Nephron (organoid): ENCODE data around the gene EDN2.
A peak's percentile ranks its signal among the peaks of the same experiment; 100 is the strongest.

Experiments
- H3K27ac Mint-ChIP-seq, 3 experiments: 2 replicates each; pipeline ENCODE4 v1.8.0; 2020; ENCODE audit warnings: mixed read lengths in 3 of 3, mild to moderate bottlenecking in 2 of 3, moderate library complexity in 1 of 3
- H3K27me3 Mint-ChIP-seq: 2 replicates; pipeline ENCODE4 v1.8.0; 2021; ENCODE audit warnings: low read depth, mild to moderate bottlenecking, moderate library complexity, mixed read lengths
- H3K36me3 Mint-ChIP-seq: 2 replicates; pipeline ENCODE4 v1.8.0; 2020; ENCODE audit warnings: low read depth, mixed read lengths
- H3K4me1 Mint-ChIP-seq: 2 replicates; pipeline ENCODE4 v1.8.0; 2020; ENCODE audit warnings: mixed read lengths
- H3K4me3 Mint-ChIP-seq, 3 experiments: 2 replicates each; pipeline ENCODE4 v1.8.0; 2020; ENCODE audit warnings: mild to moderate bottlenecking in 3 of 3, mixed read lengths in 3 of 3, moderate library complexity in 2 of 3
- H3K9me3 Mint-ChIP-seq: 2 replicates; pipeline ENCODE4 v1.8.0; 2020; ENCODE audit warnings: mixed read lengths
- TF ChIP-seq, protein P1 (sequence below), 3 experiments: fragments of 200-600 bp; sonication (generic); IDR thresholded peaks; one replicate each; pipeline ENCODE4 v1.5.0; 2021; ENCODE audit warnings: antibody characterized with exemption in 3 of 3; ENCODE audit not compliant: unreplicated experiment in 3 of 3

The EDN2 gene

GRCh38 chr1:41484402-41485241 is at the start of gene EDN2:
Gene EDN2, minus strand, starts transcription at chr1:41484683. Its CDS starts 82 bp downstream, at chr1:41484601.
- no peak within 1 kb of the TSS for H3K4me3 Mint-ChIP-seq
- no peaks in the 10 kb centered on the region for H3K9me3 Mint-ChIP-seq
- H3K27me3 Mint-ChIP-seq, result peaks cover 14% of the 10 kb centered on the region
- H3K27ac Mint-ChIP-seq, result peak within 1 kb of the TSS in 2 of 3 experiments; percentile 31 to 60
- no peaks in the 10 kb centered on the region for H3K36me3 Mint-ChIP-seq
- peaks cover 71% of the 10 kb centered on the region for H3K4me1 Mint-ChIP-seq
- TF ChIP-seq, protein P1, sequence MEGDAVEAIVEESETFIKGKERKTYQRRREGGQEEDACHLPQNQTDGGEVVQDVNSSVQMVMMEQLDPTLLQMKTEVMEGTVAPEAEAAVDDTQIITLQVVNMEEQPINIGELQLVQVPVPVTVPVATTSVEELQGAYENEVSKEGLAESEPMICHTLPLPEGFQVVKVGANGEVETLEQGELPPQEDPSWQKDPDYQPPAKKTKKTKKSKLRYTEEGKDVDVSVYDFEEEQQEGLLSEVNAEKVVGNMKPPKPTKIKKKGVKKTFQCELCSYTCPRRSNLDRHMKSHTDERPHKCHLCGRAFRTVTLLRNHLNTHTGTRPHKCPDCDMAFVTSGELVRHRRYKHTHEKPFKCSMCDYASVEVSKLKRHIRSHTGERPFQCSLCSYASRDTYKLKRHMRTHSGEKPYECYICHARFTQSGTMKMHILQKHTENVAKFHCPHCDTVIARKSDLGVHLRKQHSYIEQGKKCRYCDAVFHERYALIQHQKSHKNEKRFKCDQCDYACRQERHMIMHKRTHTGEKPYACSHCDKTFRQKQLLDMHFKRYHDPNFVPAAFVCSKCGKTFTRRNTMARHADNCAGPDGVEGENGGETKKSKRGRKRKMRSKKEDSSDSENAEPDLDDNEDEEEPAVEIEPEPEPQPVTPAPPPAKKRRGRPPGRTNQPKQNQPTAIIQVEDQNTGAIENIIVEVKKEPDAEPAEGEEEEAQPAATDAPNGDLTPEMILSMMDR (IDR thresholded peaks at IDR 0.05; ENCODE audit: unreplicated experiment in 3 of 3), result peak in 2 of 3 experiments; percentile 29 to 36

DNA sequence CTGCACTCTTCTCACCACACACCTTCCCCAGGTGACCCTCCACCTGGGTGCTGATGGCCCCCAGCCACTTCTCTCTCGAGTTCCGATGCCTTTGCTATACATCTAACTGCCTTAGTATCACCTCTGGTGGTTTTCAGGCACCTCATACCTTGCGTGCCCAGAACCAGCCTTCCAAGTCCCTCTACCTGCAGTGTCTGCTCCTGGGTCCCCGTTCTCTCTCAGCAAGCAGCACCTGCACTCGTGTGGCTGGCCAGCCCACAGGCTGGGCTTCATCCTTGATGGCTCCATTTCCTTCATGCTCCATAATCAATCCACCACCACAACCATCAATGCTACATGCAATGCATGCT is 49.2 kb upstream of the EDN2 start:
- H3K9me3 Mint-ChIP-seq, result no peaks in the 10 kb centered on the region
- no peak overlapping the region for H3K4me3 Mint-ChIP-seq
- peaks cover 34% of the 10 kb centered on the region for H3K4me1 Mint-ChIP-seq
- no peak overlapping the region for H3K27ac Mint-ChIP-seq
- no peaks in the 10 kb centered on the region for H3K36me3 Mint-ChIP-seq
- H3K27me3 Mint-ChIP-seq, result peaks cover 37% of the 10 kb centered on the region
- TF ChIP-seq, protein P1 (IDR thresholded peaks at IDR 0.05; ENCODE audit: unreplicated experiment in 3 of 3), result no peak

DNA sequence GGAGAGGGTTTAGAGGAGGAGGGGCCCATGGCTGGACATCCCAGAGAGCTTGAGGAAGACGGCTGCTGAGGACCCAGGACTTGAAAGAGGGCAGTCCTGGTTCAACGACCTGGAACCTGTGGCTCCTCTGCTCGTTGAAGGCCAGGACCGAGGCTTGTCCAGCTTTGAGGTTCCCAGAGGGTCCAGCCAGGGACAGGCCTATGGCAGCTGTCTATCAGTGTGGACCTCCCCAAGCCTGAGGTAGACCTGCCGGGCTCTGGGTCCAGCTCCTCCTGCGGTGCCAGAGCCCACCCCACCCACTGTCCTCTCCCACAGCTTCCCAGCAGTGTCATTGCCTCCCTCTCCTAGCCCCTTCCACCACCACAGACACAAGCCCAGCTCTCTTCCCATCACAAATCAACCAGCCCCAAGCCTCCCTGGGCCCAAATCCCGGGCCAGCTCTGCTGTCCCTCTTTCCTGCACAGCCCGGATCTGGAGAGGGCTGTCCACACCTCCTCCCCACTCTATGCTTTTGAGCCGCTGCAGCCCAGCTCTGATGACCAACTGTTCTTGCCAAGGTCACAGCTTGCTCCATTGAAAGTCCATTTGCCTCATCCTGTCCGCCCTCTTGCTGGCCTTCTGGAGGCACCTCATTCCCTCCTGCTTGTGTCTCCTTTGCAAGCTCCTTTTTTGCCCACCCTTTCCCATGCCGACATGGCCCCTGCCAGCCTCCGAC is 48.7 kb upstream of the EDN2 start:
- Mint-ChIP-seq H3K4me3 (no peak overlapping the region), H3K36me3 (no peaks in the 10 kb centered on the region), H3K27me3 (peaks cover 33% of the 10 kb centered on the region), H3K27ac (no peak overlapping the region), H3K9me3 (no peaks in the 10 kb centered on the region), H3K4me1 (peaks cover 29% of the 10 kb centered on the region)
- TF ChIP-seq, protein P1 (IDR thresholded peaks at IDR 0.05; ENCODE audit: unreplicated experiment in 3 of 3), result no peak

GRCh38 chr1:41532206-41532975 is 47.9 kb upstream of the EDN2 start:
- Mint-ChIP-seq H3K9me3 (no peaks in the 10 kb centered on the region), H3K4me3 (no peak overlapping the region), H3K36me3 (no peaks in the 10 kb centered on the region), H3K27ac (no peak overlapping the region), H3K4me1 (peaks cover 21% of the 10 kb centered on the region), H3K27me3 (peaks cover 31% of the 10 kb centered on the region)
- TF ChIP-seq, protein P1 (IDR thresholded peaks at IDR 0.05; ENCODE audit: unreplicated experiment in 3 of 3), result no peak

- Mint-ChIP-seq H3K36me3 (no peaks in the 10 kb centered on the region), H3K27me3 (peaks cover 30% of the 10 kb centered on the region), H3K9me3 (no peaks in the 10 kb centered on the region), H3K4me3 (no peak overlapping the region), H3K27ac (no peak overlapping the region), H3K4me1 (peaks cover 1% of the 10 kb centered on the region)
- TF ChIP-seq, protein P1 (IDR thresholded peaks at IDR 0.05; ENCODE audit: unreplicated experiment in 3 of 3), result no peak
Measured at GRCh38 chr1:41530411-41530810, 45.9 kb upstream of the EDN2 start.
